Inflammatory macrophage (primary cell): ENCODE results near the gene LRRC8B.
"Not testable (repeated sequence)": the region's sequence is repeated elsewhere in the genome, so short reads cannot be mapped to it uniquely, and the experiment has no call there.

Experiments used
- DNase-seq, 2 donors: peaks; one replicate each; pipeline ENCODE4 v3.0.0-alpha.2; 2020 to 2022
- total RNA-seq, 18 experiments: gene quantifications; one replicate each; lab custom pipeline; 2026; ENCODE audit warnings: mixed read lengths in 6 of 18, inconsistent platforms in 2 of 18; lab: John Stamatoyannopoulos, UW

The LRRC8B gene
- total RNA-seq = 6.7 to 43.8 (median 26.1) reads per million in 18 experiments

DNA sequence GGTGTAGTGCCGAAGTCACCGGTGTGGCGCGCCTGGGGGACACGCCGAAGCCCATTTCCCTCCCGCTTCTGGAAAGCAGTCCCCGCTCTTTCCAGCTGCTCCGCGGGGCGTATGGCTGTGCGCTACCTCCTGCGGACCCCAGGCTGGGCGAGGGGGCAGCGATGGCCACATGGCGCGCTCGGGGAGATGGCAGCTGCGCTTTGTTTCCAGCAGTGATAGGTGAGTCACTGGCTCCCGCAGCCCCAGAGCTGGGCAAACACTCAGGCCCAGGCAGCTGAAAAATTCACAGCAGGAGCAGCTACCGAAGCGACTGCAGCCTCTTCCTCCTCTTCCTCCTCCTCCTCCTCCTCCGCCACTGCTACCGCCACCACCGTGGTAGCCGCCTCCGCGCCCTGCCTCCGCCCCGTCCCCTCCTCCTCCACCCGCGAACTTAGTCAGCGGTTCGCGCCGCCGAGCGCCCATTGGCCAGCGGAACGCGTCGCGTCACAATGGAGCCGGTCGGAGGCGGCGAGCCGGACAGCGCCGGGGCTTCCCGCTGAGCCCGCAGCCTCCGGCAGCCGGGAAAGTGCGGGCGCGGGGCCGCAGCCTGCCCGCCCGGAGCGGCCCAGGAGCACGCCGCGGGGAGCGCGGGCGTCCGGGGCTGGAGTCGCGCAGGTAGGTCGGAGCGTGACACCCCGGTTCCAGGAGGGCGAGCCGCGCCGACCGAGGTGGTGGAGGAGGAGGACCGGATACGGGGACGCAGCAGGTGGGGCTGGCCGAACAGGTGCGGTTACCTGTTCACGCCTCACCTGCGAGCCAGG lies at the start of gene LRRC8B:
TSS of gene LRRC8B (plus strand) at position 461 of the 800 bp plus-strand sequence. CDS start 57,822 bp downstream, outside the sequence.
- peak; percentile 80 to 81 for DNase-seq

DNA sequence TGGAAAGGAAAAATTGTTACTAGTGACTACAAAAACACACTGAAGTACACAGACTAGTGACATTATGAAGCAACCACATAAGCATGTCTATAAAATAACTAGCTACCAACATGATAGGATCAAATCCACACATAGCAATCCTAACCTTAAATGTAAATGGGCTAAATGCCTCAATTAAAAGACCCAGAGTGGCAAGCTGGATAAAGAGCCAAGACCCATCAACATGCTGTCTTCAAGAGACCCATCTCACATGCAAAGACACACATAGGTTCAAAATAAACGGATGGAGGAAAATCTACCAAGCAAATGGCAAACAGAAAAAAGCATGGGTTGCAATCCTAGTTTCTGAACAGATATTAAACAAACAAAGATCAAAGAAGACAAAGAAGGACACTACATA lies 49.4 kb upstream of the LRRC8B start:
- DNase-seq = no peak

DNA sequence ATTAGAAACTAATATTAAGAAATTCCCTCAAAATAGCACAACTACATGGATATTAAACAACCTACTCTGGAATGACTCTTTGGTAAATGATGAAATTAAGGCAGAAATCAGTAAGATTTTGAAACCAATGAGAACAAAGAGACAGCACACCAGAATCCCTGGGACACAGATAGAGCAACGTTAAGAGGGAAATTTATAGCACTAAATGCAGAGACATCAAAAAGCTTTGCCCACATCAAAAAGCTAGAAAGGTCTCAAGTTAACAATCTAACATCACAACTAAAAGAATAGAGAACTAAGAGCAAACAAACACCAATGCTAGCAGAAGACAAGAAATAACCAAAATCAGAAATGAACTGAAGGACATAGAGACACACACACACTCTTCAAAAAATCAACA lies 48.6 kb upstream of the LRRC8B start:
- no peak for DNase-seq

- DNase-seq = peak; percentile 76 to 84
Measured at GRCh38 chr1:89483010-89483756, 41.4 kb upstream of the LRRC8B start.

GRCh38 chr1:89483757-89484077 lies 40.9 kb upstream of the LRRC8B start:
- DNase-seq = no peak

DNA sequence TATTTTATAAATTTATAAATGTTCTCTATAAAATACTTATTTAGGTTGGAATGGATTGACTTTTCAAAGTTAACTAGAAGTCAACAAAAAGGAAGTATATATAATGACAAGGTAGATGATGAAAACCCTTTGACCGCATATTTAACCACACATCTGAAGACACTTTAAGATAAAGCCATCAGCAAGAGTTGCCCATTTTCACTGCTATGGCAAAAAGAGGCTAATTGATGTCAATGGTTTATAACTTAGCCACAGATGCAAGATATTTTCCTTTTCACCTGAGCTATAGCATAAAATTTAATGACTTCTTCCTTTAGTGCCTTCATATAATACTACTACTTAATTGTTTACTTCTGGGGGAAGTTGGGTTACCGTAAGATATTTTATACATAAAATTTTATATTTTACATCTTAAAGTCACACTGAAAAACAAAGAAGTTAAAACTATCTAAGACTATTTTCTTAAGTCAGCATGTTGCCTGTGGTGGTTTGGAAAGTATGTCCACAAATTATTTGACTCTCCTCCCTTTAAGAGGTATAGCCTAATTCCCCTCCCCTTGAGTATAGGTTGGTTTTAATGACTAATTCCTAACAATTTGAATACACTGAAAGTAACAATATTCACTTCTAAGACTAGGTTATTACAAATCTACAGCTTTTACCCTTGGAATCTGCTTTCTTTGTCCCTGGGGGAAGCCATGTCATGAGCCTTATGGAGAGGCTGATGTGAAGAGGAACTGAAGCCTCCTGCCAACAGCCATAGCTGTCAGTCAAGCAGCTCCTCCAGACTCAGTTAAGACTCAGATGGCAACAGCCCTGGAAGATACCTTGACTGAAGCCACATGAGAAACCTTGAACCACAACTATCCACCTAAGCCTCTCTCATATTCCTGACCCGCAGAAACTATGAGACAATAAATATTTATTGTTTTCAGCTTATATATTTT lies 40.3 kb upstream of the LRRC8B start:
- DNase-seq = peak; percentile 7 to 33

DNA sequence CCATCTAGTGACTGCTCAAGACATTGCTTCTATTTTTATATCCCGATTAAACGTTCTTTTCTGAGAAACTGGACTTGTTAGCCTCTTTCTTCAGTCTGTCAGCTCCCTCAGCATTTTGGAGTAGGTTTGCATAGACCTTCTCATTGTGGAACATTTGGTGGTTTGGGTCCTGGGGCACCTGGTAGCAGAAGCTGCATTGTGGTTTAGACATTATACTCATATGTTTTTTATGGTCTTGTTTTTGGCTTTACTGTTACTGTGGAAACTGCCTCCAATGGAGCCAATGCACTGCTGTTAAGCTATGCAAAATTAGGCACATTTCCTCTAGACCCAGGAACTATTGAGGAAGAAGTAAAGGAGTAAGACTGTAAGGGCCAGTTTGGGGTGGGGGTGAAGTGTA lies 36.7 kb upstream of the LRRC8B start:
- no peak for DNase-seq

DNA sequence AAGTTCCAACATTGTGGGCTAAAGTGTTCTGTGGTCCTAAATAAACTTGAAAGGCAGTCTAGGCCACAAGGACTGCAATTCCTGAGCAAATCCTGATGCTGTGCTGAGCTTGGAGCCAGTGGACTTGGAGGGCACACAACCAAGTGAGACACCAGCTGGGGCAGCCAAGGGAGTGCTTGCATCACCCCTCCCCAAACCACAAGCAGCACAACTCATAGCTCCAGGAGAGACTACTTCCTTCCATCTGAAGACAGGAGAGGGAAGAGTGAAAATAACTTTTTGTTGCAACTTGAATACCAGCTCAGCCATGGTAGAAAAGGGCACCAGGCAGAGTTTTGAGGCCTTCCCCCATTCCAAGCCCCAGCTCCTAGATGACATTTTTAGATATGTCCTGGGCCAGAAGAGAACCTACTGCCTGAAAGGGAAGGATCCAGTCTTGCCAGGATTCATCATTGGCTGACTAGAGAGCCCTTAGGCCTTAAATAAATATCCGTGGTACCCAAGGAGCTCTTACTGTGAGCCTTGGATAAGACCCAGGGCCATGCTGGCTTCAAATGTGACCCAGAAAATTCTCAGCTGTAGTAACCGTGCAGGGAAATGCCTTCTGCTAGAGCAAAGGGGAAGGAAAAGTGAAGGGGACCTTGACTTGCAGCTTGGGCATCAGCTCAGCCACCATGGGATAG lies 35.4 kb upstream of the LRRC8B start:
- DNase-seq = peak; percentile 35 to 43

GRCh38 chr1:89490389-89490788 lies 34.2 kb upstream of the LRRC8B start:
- no peak for DNase-seq

- DNase-seq = no peak
Measured at GRCh38 chr1:89499320-89499719, 25.3 kb upstream of the LRRC8B start.

- DNase-seq = no peak
Measured at GRCh38 chr1:89502042-89502441, 22.6 kb upstream of the LRRC8B start.

- no peak for DNase-seq
Measured at GRCh38 chr1:89502895-89503294, 21.7 kb upstream of the LRRC8B start.

DNA sequence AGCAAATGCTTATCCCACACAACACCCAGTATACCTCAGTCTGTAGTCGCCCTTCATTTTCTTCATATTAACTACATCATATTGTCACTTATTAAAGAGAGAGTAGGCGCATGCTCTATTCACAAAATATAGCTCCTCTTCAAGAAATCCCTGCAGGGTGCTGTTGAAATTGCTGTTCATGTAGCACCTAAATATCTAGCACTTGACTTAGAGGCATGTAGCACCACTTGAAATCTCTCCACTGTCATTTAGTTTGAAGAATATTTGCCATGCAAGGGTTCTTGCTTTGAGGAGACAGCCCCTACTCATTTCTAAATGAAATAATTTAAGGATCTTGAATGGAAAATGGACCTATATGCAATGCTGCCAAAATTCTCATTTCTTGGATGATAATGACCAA lies 20.9 kb upstream of the LRRC8B start:
- DNase-seq = no peak

- DNase-seq = not testable (repeated sequence)
Measured at GRCh38 chr1:89510061-89510460, 14.6 kb upstream of the LRRC8B start.

GRCh38 chr1:89512996-89513720 lies 11.5 kb upstream of the LRRC8B start:
- DNase-seq = peak; percentile 69 to 73

DNA sequence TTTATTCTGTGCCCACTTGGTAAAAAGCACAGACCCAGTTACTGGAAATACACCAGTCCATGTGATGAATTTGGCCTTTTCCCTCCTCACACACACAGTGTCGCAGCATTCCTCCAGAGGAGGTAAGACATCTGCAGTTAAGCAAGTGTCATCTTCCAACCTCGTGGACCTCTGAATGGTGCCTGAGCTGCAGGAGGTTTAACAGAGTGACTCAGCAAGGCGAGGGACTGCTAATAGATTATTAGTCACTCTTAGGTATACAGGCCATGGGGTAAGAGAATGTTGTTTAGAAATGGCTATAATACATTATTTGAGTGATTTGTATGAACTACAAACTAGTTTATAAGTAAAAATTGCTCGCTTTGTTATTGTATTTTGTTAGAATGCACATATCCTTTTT lies 8.6 kb upstream of the LRRC8B start:
- peak in 1 of 2 donors; percentile 44 for DNase-seq

GRCh38 chr1:89518221-89518631 lies 6.4 kb upstream of the LRRC8B start:
- DNase-seq = peak; percentile 82 to 87

GRCh38 chr1:89519779-89520358 lies 4.8 kb upstream of the LRRC8B start:
- peak; percentile 62 to 66 for DNase-seq

- DNase-seq = not testable (repeated sequence)
Measured at GRCh38 chr1:89521977-89522376, 2.7 kb upstream of the LRRC8B start.

- DNase-seq = peak; percentile 43 to 49
Measured at GRCh38 chr1:89523572-89524368, 859 bp upstream of the LRRC8B start.
